H7 (cell line): ENCODE data around the gene SHPK. TPM values are rescaled to one million over a fixed set of nuclear protein-coding genes. Genes with fewer than 3 reads are reported as not detected.

Source experiments
- DNase-seq: peaks from one replicate; pipeline ENCODE4 v3.0.0; 2012
- H3K27me3 ChIP-seq: 2 replicates; pipeline ENCODE4 v1.6.0; 2011; ENCODE audit warnings: mild to moderate bottlenecking, low read length; ENCODE audit not compliant: control insufficient read depth, insufficient read depth
- H3K36me3 ChIP-seq: replicated peaks from 2 replicates; pipeline ENCODE4 v1.5.1; 2011; ENCODE audit warnings: low read length; ENCODE audit not compliant: control insufficient read depth, insufficient read depth
- H3K4me3 ChIP-seq: 2 replicates; pipeline ENCODE4 v1.5.1; 2011; ENCODE audit warnings: low read depth, mild to moderate bottlenecking, control low read depth, low read length, moderate library complexity; ENCODE audit not compliant: insufficient read depth
- total RNA-seq: library from RNA; depleted of rRNA; stranded (reverse); fragments of >200 nt; shearing (Covaris generic); gene quantifications from 2 replicates; pipeline ENCODE4 v1.2.3, GENCODE V29; 2014

SHPK gene
- total RNA-seq, 1 experiment from 2014 or later: 27.0 TPM

GRCh38 chr17:3647769-3648555 lies 11.9 kb upstream of the SHPK start:
- Histone ChIP-seq H3K36me3 (peaks cover 5% of the 10 kb centered on the region), H3K4me3 (no peak overlapping the region), H3K27me3 (no peaks in the 10 kb centered on the region)
- DNase-seq: peak; percentile 81

- DNase-seq: no peak
- H3K36me3 ChIP-seq: peaks cover 5% of the 10 kb centered on the region
- H3K4me3 ChIP-seq: no peak overlapping the region
- H3K27me3 ChIP-seq: no peaks in the 10 kb centered on the region
Measured at GRCh38 chr17:3647251-3647650, 11.2 kb upstream of the SHPK start.

- DNase-seq: no peak
- Histone ChIP-seq H3K27me3 (no peaks in the 10 kb centered on the region), H3K36me3 (peaks cover 5% of the 10 kb centered on the region), H3K4me3 (no peak overlapping the region)
Measured at GRCh38 chr17:3645310-3645709, 9.3 kb upstream of the SHPK start.

GRCh38 chr17:3643889-3644349 lies 7.9 kb upstream of the SHPK start:
- peaks cover 5% of the 10 kb centered on the region for H3K36me3 ChIP-seq
- no peaks in the 10 kb centered on the region for H3K27me3 ChIP-seq
- no peak overlapping the region for H3K4me3 ChIP-seq
- no peak for DNase-seq

GRCh38 chr17:3641717-3642486 lies 5.9 kb upstream of the SHPK start:
- no peaks in the 10 kb centered on the region for H3K27me3 ChIP-seq
- H3K36me3 ChIP-seq: peaks cover 2% of the 10 kb centered on the region; the same call in 1 of the 2 replicates
- H3K4me3 ChIP-seq: no peak overlapping the region
- no peak for DNase-seq

- peaks cover 2% of the 10 kb centered on the region; the same call in 1 of the 2 replicates for H3K36me3 ChIP-seq
- H3K4me3 ChIP-seq: no peak overlapping the region
- DNase-seq: no peak
- no peaks in the 10 kb centered on the region for H3K27me3 ChIP-seq
Measured at GRCh38 chr17:3641014-3641413, 5.0 kb upstream of the SHPK start.

GRCh38 chr17:3639981-3640596 lies 4.0 kb upstream of the SHPK start:
- Histone ChIP-seq H3K27me3 (no peaks in the 10 kb centered on the region), H3K36me3 (no peaks in the 10 kb centered on the region; the same call in 1 of the 2 replicates), H3K4me3 (no peak overlapping the region)
- no peak for DNase-seq

GRCh38 chr17:3636908-3637373 lies 891 bp upstream of the SHPK start:
- Histone ChIP-seq H3K27me3 (no peaks in the 10 kb centered on the region), H3K36me3 (no peaks in the 10 kb centered on the region; the same call in 1 of the 2 replicates), H3K4me3 (peak overlapping the region; percentile 82)
- peak; percentile 83 for DNase-seq

GRCh38 chr17:3635474-3636153 lies 436 bp downstream of the SHPK start:
- Histone ChIP-seq H3K36me3 (peaks cover 1% of the 10 kb centered on the region), H3K4me3 (peak overlapping the region; percentile 96), H3K27me3 (no peaks in the 10 kb centered on the region)
- DNase-seq: no peak

- DNase-seq: no peak
- H3K27me3 ChIP-seq: no peaks in the 10 kb centered on the region
- no peak overlapping the region for H3K4me3 ChIP-seq
- H3K36me3 ChIP-seq: peaks cover 10% of the 10 kb centered on the region
Measured at GRCh38 chr17:3632287-3632686, 3.8 kb downstream of the SHPK start.

GRCh38 chr17:3630781-3631180 lies 5.3 kb downstream of the SHPK start:
- H3K36me3 ChIP-seq: peaks cover 10% of the 10 kb centered on the region
- no peaks in the 10 kb centered on the region for H3K27me3 ChIP-seq
- no peak for DNase-seq
- H3K4me3 ChIP-seq: no peak overlapping the region

- H3K27me3 ChIP-seq: no peaks in the 10 kb centered on the region
- H3K4me3 ChIP-seq: no peak overlapping the region
- no peak for DNase-seq
- peaks cover 23% of the 10 kb centered on the region for H3K36me3 ChIP-seq
Measured at GRCh38 chr17:3627769-3628167, 8.3 kb downstream of the SHPK start.

- no peak overlapping the region for H3K4me3 ChIP-seq
- no peaks in the 10 kb centered on the region for H3K27me3 ChIP-seq
- peaks cover 25% of the 10 kb centered on the region for H3K36me3 ChIP-seq
- no peak for DNase-seq
Measured at GRCh38 chr17:3626831-3627768, 8.9 kb downstream of the SHPK start.
